DND-41 (cell line): Measurements from ENCODE around the gene NCAPH2.

Experiments used
- EZH2 ChIP-seq: IDR thresholded peaks from 3 replicates; pipeline ENCODE4 v1.6.1; 2012; ENCODE audit warnings: borderline replicate concordance, low read depth, mild to moderate bottlenecking, moderate library complexity, low read length, inconsistent platforms; ENCODE audit not compliant: severe bottlenecking
- TF ChIP-seq, protein P1 (sequence below): IDR thresholded peaks from 2 replicates; pipeline ENCODE4 v1.5.1; 2012; ENCODE audit warnings: borderline replicate concordance, low read length, moderate library complexity, mild to moderate bottlenecking; ENCODE audit not compliant: poor library complexity, severe bottlenecking; ENCODE audit errors: extremely low read depth

DNA sequence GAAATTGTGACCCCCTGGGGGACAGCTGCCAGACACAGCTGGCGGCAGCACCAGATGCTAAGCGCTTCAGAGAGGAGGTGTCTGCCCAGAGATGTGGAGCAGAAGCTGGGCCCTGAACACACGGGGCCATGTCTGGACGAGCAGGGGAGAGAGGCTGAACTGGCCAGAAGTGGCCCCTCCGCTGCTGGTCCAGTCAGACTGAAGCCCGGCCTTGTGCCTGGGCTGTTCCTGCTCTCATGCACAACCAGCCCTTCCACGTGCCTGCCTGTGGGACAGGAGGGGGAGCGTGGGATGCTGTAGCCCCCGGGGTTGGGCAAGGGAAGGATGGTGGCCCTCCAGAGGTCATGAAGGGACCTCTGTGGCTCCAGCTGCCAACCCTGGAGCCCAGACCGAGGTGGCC, 24.9 kb upstream of the NCAPH2 start:
- TF ChIP-seq, protein P1, sequence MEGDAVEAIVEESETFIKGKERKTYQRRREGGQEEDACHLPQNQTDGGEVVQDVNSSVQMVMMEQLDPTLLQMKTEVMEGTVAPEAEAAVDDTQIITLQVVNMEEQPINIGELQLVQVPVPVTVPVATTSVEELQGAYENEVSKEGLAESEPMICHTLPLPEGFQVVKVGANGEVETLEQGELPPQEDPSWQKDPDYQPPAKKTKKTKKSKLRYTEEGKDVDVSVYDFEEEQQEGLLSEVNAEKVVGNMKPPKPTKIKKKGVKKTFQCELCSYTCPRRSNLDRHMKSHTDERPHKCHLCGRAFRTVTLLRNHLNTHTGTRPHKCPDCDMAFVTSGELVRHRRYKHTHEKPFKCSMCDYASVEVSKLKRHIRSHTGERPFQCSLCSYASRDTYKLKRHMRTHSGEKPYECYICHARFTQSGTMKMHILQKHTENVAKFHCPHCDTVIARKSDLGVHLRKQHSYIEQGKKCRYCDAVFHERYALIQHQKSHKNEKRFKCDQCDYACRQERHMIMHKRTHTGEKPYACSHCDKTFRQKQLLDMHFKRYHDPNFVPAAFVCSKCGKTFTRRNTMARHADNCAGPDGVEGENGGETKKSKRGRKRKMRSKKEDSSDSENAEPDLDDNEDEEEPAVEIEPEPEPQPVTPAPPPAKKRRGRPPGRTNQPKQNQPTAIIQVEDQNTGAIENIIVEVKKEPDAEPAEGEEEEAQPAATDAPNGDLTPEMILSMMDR: no peak
- no peak for TF ChIP-seq EZH2
